Measurements from ENCODE around the gene EVC.
"Not testable (repeated sequence)": the region's sequence is repeated elsewhere in the genome, so short reads cannot be mapped to it uniquely, and the experiment has no call there.

Gene EVC

GRCh38 chr4:5790546-5790857, 79.5 kb downstream of the EVC start:
- DNase-seq, result no peak

DNA sequence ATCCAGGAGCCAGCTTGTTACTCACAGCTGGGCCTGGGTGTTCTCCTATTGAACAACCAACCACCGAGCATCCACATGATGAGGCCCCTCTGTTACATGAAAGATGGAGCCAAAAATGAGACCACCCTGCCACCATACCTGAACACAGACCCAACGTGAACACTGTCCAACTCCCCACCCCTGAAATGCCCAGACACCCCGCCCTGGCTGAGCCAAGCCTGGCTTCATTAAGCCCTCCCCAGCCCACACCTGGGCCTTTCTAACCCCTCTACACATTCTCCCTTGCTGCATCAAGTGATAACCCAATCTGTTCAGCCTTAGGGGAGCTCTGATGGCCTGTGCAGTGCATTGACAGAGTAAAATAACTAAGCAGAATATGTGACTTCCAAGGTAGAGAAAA, 80.7 kb downstream of the EVC start:
- DNase-seq, result peak; percentile 19

DNA sequence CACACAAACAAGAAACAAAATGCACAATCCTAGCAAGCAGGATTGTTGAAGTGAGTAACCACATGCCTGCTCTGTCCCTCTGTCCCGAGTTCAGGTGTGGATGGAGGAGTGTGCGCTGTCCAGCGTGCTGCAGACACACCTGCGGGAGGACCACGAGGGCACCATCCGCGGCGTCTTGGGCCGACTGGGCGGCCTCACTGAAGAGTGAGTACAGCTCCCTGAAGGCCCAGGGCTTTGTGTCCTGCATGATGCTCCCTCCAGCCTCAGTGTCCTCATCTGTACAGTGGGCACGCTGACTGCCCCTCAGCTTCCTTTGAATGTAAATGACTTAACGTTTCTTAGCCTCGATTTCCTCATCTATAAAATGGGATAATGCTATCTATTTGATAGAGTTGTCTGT, 82.5 kb downstream of the EVC start:
- DNase-seq, result peak; percentile 35

DNA sequence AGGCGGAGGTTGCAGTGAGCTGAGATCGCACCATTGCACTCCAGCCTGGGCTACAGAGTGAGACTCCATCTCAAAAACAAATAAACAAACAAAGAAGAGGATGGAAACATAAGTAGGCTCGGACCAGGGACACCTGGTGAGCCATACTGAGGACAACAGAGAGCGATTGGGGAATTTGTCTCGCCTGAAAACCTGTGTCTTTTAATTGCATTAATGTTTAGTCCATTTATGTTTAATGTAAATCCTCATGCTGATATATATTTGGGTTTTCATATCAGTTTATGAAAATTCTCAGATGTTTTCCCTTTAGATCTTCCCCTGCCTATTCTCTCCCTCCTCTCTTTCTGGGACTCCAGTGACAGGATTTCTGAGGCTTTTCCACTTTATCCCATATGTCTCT, 84.6 kb downstream of the EVC start:
- DNase-seq, result no peak

- DNase-seq, result peak; percentile 45
Observed at GRCh38 chr4:5796976-5797375, 86.0 kb downstream of the EVC start.

DNA sequence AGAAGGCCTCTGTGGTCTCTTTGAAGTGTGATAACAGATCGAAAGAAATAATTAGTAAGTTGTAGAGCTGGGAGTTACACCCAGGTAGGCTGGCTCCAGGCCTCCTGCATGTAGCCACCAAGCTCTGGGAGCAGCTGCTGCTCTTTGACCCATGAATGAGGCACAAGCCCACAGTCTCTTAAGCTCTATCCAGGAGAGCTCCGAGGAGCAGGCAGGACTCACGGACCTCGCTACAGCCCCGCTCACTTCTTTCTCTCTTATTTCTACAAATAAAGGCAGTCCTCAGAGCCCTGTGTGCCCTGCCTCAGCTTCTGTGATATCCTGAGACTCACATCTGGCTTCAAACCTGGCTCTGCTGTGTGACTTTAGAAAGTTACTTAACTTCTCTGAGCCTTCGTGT, 86.9 kb downstream of the EVC start:
- peak; percentile 15 for DNase-seq

GRCh38 chr4:5798462-5798861, 87.5 kb downstream of the EVC start:
- peak; percentile 47 for DNase-seq

DNA sequence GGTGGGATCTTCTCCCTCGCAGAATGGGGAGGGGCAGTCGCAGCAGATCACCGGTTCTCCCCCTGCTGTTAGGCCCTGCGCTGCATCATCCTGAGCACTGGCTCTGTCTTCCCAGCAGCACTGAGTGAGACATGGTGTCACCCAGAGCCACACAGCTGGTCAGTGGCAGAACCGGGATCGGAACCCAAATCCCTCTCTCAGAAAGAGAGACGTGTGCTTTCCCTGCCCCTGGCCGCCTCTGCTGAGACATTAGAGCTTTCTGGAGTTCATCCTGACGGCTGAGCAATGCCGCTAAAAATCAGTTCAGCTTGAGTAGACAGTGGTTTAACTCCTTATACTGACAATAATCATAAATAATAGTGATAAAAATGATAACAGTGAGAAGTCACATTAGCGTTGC, 87.9 kb downstream of the EVC start:
- DNase-seq, result peak; percentile 47

- peak; percentile 34 for DNase-seq
Observed at GRCh38 chr4:5799406-5799805, 88.4 kb downstream of the EVC start.

DNA sequence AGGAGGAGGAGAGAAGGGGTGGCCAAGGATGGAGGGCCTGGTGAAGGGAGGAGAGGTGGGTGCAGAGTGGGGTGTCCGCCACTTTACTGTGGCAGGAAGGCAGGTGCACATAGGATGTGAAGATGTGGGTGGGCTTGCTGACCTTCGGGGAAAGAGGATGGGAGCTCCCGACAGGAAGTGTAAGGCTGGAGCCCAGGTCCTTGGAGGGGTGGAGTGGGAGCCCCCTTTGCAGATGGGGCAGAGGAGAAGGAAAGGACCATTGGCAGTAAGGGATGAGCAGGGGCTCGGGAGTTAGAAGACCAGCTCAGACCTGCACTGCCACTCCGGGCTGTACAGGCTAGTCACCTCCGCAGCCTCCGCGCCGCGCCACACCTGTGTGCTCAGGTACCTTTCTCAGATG, 89.5 kb downstream of the EVC start:
- peak; percentile 20 for DNase-seq

DNA sequence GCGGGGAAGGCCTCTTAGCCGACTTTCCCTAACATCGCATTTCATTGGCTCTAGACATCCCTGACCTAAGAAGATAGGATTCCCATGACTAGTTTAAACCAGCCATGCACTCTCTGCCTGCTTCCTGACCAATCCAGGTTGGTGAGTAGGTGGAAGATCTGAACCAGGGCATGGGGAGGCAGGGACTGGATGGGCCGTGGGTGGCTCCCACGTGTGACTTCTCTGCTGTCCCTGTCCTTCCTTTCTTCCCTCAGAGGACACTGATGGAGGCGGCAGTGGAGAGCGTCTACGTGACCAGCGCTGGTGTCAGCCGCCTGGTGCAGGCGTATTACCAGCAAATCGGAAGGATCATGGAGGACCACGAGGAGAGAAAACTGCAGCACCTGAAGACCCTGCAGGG, 90.7 kb downstream of the EVC start:
- no peak for DNase-seq

- DNase-seq, result no peak
Observed at GRCh38 chr4:5802565-5802964, 91.6 kb downstream of the EVC start.

DNA sequence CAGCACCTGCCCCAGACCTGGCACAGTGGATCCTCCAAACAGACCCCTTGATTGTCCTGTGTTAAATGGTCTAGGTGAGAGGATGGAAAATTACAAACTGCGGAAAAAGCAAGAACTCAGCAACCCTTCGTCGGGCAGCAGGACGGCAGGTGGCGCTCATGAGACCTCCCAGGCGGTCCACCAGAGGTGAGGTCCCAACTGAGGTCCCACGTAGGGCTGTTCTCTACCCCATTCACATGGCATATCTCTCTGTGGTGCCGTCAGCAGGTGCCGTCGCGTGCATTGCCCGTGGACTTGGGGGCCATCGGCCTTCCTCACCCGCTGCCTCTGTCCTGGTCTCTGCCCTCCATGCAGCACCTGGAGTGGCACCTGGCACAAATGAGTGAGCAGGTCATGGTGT, 93.7 kb downstream of the EVC start:
- no peak for DNase-seq

DNA sequence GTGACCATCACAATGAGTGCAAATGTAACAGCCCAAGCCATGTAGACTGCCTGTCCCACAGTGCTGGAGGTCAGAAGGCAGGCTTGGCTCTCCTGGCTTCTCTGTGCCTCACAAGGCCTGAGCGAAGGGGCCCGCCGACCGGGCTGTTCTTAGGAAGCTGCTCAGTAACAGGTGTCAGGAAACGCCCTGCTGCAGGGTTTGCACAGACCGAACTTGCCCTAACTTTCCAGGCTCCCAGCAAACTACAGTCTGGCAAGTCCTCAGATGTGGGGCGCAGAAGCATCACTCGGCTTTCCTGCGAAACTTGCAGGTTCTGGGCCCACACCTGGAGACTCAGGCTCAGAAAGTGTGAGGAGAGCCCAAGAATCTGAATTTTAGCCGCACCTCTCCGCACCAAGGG, 94.3 kb downstream of the EVC start:
- no peak for DNase-seq

GRCh38 chr4:5808081-5808741, 97.2 kb downstream of the EVC start:
- no peak for DNase-seq

GRCh38 chr4:5809216-5809776, 98.3 kb downstream of the EVC start:
- no peak for DNase-seq

DNA sequence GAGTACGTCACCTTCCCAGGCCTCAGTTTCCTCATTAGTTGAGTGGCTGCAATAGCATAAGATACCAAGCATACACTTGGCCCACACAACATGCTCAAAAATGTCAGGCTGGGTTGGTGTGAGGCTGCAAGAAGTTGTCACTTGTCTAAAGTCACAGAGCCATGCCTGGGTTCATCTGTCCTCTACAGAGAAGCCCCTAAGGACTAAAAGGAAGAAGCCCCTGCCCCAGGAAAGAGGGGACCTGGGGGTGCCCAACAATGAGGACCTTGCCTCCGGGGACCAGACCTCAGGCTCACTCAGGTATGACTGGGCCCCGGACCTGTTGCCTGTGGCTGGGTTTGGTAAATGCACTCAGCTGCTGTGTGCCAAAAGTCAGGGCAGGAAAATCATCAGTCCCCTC, 99.2 kb downstream of the EVC start:
- DNase-seq, result no peak

DNA sequence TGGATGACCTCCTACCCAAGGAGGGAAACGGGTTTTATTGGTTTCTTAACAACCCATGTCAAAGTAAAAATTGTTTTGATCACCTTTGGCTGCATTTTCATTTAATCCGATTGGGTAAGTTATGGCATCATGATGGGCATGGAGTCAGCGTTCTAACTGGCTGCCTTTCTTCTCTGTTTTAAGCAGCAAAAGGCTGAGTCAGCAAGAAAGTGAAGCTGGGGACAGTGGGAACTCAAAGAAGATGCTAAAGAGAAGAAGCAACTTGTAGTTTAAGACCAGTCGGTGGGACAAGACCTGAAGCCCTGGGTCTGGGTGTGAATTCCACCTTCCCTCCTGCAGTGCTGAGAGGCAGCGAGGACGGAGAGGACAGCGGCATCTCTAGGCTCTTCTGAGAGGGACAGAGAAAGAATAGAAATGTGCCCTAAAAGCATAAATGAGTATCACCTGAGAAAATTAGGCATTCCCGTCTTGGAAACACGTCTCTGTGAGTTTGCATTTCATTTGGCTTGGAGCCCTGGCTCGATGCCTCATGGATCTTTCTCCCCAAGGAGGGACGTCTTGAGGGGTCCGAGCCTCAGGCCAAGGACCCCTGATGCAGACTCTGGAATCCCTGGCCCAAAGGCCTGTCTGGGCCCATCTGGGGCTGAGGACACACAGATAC, 99.9 kb downstream of the EVC start:
- DNase-seq, result no peak

GRCh38 chr4:5812057-5812456, 101.1 kb downstream of the EVC start:
- DNase-seq, result not testable (repeated sequence)

- DNase-seq, result no peak
Observed at GRCh38 chr4:5812506-5813229, 101.7 kb downstream of the EVC start.

GRCh38 chr4:5813882-5814255, 102.9 kb downstream of the EVC start:
- no peak for DNase-seq

DNA sequence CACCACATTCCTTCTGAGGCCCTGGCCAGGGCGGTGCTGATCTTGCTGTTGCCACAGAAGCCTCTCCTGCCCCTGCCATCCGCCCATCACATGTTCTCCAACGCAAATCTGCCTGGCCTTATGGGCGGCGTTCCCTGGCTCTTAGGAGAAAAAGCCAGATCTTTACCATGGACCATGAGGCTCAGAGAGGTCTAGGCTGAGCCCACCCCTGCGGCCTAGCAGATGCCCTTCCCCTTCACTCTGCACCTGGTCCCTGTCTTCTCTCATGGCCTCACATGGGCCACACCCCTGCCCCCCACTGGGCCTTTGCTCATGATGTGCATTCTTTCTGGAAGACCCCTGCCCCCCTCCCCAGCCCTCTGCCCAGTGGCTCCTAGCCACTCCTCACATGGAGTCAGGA, 103.4 kb downstream of the EVC start:
- no peak for DNase-seq

DNA sequence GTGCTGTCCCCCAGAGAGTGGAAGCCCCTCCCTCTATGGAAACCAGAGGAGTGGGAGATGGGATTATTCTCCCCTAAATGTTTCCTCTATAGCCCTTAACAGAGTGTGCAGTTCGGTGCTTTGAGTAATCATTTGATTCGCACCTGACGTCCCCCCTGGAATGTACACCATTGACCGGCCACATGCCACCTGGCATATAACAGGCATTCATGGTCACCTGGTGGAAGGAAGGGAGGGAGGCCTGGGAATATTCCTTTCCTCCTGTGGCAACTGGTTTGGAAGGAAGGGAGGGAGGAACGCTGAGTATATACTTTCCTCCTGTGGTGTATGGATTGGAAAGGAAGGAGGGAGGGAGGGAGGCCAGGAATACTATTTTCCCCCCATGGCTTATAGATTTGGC, 104.6 kb downstream of the EVC start:
- DNase-seq, result no peak

DNA sequence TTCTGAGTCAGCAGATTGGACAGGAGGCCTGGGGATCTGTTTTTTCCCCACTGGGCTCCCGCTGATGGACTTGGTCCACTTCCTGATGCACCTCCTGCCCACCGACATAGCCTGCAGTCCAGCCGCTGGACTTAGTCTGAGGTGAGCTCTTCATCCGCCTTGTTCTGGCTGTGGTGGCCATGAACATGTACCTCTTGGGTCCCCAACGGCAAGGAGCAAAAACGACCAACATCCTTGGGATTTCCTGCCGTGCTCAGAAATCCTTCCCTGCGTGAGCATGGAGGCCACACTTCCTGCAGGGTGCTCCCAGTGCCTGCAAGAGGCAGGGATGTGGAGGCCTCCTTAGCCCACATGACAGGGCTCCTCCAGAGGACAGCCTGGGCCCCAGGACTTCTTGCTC, 105.1 kb downstream of the EVC start:
- DNase-seq, result no peak

Data from islet precursor cell (in vitro differentiated cells).